WI38 (cell line): ENCODE measurements around the gene UCK1.

Experiments used
- H3K4me3 ChIP-seq: 2 replicates; pipeline ENCODE4 v1.5.1; 2011; ENCODE audit warnings: low read depth, mild to moderate bottlenecking, control low read depth, low read length
- CTCF ChIP-seq: IDR thresholded peaks from 2 replicates; pipeline ENCODE4 v1.5.1; 2012; ENCODE audit warnings: low read depth, mild to moderate bottlenecking, control low read depth, low read length

UCK1 gene

GRCh38 chr9:131476777-131477345 lies 54.2 kb downstream of the UCK1 start:
- no peak for TF ChIP-seq CTCF
- H3K4me3 ChIP-seq, result no peak overlapping the region

GRCh38 chr9:131475956-131476776 lies 54.9 kb downstream of the UCK1 start:
- no peak overlapping the region for H3K4me3 ChIP-seq
- TF ChIP-seq CTCF, result peak; percentile 33; the same call in 1 of the 2 replicates

- no peak overlapping the region for H3K4me3 ChIP-seq
- TF ChIP-seq CTCF, result no peak
These were observed 55.7 kb downstream of the UCK1 start for GRCh38 chr9:131475111-131475955.

GRCh38 chr9:131474711-131475110 lies 56.4 kb downstream of the UCK1 start:
- H3K4me3 ChIP-seq, result no peak overlapping the region
- TF ChIP-seq CTCF, result no peak

- TF ChIP-seq CTCF, result no peak
- H3K4me3 ChIP-seq, result no peak overlapping the region
These were observed 57.2 kb downstream of the UCK1 start for GRCh38 chr9:131473891-131474290.
